Activated CD4-positive, alpha-beta T cell treated with anti-CD3 and anti-CD28 coated beads, Interleukin-2, amount 10 ng/mL, durations not matched to agents 24 days and 14 days (primary cell): ENCODE measurements around the gene CACNA1D. TPM values are rescaled to one million over a fixed set of nuclear protein-coding genes. Genes with fewer than 3 reads are reported as not detected.

Experiments used
- DNase-seq: peaks from one replicate; pipeline ENCODE4 v3.0.0; 2022
- H3K27ac Mint-ChIP-seq: one replicate; pipeline ENCODE4 v1.8.0; 2022; ENCODE audit warnings: mild to moderate bottlenecking, mixed read lengths
- H3K27me3 Mint-ChIP-seq: one replicate; pipeline ENCODE4 v1.8.0; 2022; ENCODE audit warnings: mixed read lengths
- H3K36me3 Mint-ChIP-seq: one replicate; pipeline ENCODE4 v1.8.0; 2022; ENCODE audit warnings: low read depth, mild to moderate bottlenecking, mixed read lengths
- H3K4me1 Mint-ChIP-seq: one replicate; pipeline ENCODE4 v1.8.0; 2021; ENCODE audit warnings: mixed read lengths
- H3K4me3 Mint-ChIP-seq: one replicate; pipeline ENCODE4 v1.8.0; 2022; ENCODE audit warnings: mild to moderate bottlenecking, moderate library complexity, mixed read lengths
- H3K9me3 Mint-ChIP-seq: one replicate; pipeline ENCODE4 v1.8.0; 2021; ENCODE audit warnings: mixed read lengths
- intact Hi-C: fragments of 100-400 bp; cut with micrococcal nuclease; formaldehyde crosslinking; loops from one replicate; pipeline ENCODE4 v1.15.1; 2023
- total RNA-seq: library from RNA; stranded (reverse); gene quantifications from 2 replicates; pipeline ENCODE4 v1.2.3, GENCODE V29; 2022

The CACNA1D gene
- total RNA-seq, 1 donor from 2014 or later: 0.77 TPM

- Mint-ChIP-seq H3K9me3 (no peaks in the 10 kb centered on the region), H3K4me3 (no peak overlapping the region), H3K36me3 (no peaks in the 10 kb centered on the region), H3K4me1 (no peaks in the 10 kb centered on the region), H3K27ac (no peak overlapping the region), H3K27me3 (peaks cover 7% of the 10 kb centered on the region)
- DNase-seq: no peak
- intact Hi-C loops: no loop called here
Observed at GRCh38 chr3:53780171-53780570, 285.8 kb downstream of the CACNA1D start.

GRCh38 chr3:53780806-53781205 is 286.4 kb downstream of the CACNA1D start:
- Mint-ChIP-seq H3K27me3 (peaks cover 7% of the 10 kb centered on the region), H3K4me1 (no peaks in the 10 kb centered on the region), H3K4me3 (no peak overlapping the region), H3K27ac (no peak overlapping the region), H3K9me3 (no peaks in the 10 kb centered on the region), H3K36me3 (no peaks in the 10 kb centered on the region)
- intact Hi-C loops: no loop called here
- no peak for DNase-seq

- intact Hi-C loops: no loop called here
- H3K27ac Mint-ChIP-seq: no peak overlapping the region
- no peaks in the 10 kb centered on the region for H3K4me1 Mint-ChIP-seq
- DNase-seq: no peak
- H3K27me3 Mint-ChIP-seq: peaks cover 3% of the 10 kb centered on the region
- no peaks in the 10 kb centered on the region for H3K36me3 Mint-ChIP-seq
- H3K9me3 Mint-ChIP-seq: no peaks in the 10 kb centered on the region
- no peak overlapping the region for H3K4me3 Mint-ChIP-seq
Observed at GRCh38 chr3:53787016-53787415, 292.6 kb downstream of the CACNA1D start.

GRCh38 chr3:53788038-53788437 is 293.6 kb downstream of the CACNA1D start:
- DNase-seq: no peak
- Mint-ChIP-seq H3K4me1 (no peaks in the 10 kb centered on the region), H3K27me3 (peaks cover 1% of the 10 kb centered on the region), H3K36me3 (no peaks in the 10 kb centered on the region), H3K27ac (no peak overlapping the region), H3K4me3 (no peak overlapping the region), H3K9me3 (no peaks in the 10 kb centered on the region)
- intact Hi-C loops: no loop called here

- Mint-ChIP-seq H3K27ac (no peak overlapping the region), H3K9me3 (no peaks in the 10 kb centered on the region), H3K27me3 (peaks cover 2% of the 10 kb centered on the region), H3K4me1 (no peaks in the 10 kb centered on the region), H3K4me3 (no peak overlapping the region), H3K36me3 (no peaks in the 10 kb centered on the region)
- intact Hi-C loops: no loop called here
- no peak for DNase-seq
Observed at GRCh38 chr3:53789459-53789858, 295.0 kb downstream of the CACNA1D start.

- H3K27me3 Mint-ChIP-seq: peaks cover 5% of the 10 kb centered on the region
Observed at GRCh38 chr3:53790470-53790869, 296.1 kb downstream of the CACNA1D start.

GRCh38 chr3:53791317-53791716 is 296.9 kb downstream of the CACNA1D start:
- Mint-ChIP-seq H3K27ac (no peak overlapping the region), H3K9me3 (no peaks in the 10 kb centered on the region), H3K27me3 (peaks cover 8% of the 10 kb centered on the region), H3K4me3 (no peak overlapping the region), H3K36me3 (no peaks in the 10 kb centered on the region), H3K4me1 (no peaks in the 10 kb centered on the region)
- intact Hi-C loops: no loop called here
- no peak for DNase-seq

More at GRCh38 chr3:53790470-53790869, 296.1 kb downstream of the CACNA1D start:
- no peak for DNase-seq
- Mint-ChIP-seq H3K4me3 (no peak overlapping the region), H3K27ac (no peak overlapping the region), H3K36me3 (no peaks in the 10 kb centered on the region), H3K4me1 (no peaks in the 10 kb centered on the region), H3K9me3 (no peaks in the 10 kb centered on the region)
- intact Hi-C loops: no loop called here

- no peaks in the 10 kb centered on the region for H3K4me1 Mint-ChIP-seq
- H3K27me3 Mint-ChIP-seq: peaks cover 10% of the 10 kb centered on the region
- H3K36me3 Mint-ChIP-seq: no peaks in the 10 kb centered on the region
- no peak overlapping the region for H3K4me3 Mint-ChIP-seq
- H3K27ac Mint-ChIP-seq: no peak overlapping the region
- H3K9me3 Mint-ChIP-seq: no peaks in the 10 kb centered on the region
- DNase-seq: no peak
- intact Hi-C loops: no loop called here
Observed at GRCh38 chr3:53792866-53793265, 298.5 kb downstream of the CACNA1D start.

GRCh38 chr3:53794597-53794996 is 300.2 kb downstream of the CACNA1D start:
- Mint-ChIP-seq H3K27me3 (peaks cover 10% of the 10 kb centered on the region), H3K9me3 (no peaks in the 10 kb centered on the region), H3K27ac (no peak overlapping the region), H3K4me3 (no peak overlapping the region), H3K4me1 (no peaks in the 10 kb centered on the region), H3K36me3 (no peaks in the 10 kb centered on the region)
- DNase-seq: no peak
- intact Hi-C loops: no loop called here

GRCh38 chr3:53795176-53795575 is 300.8 kb downstream of the CACNA1D start:
- no peak overlapping the region for H3K4me3 Mint-ChIP-seq
- DNase-seq: no peak
- H3K27ac Mint-ChIP-seq: no peak overlapping the region
- H3K36me3 Mint-ChIP-seq: no peaks in the 10 kb centered on the region
- H3K27me3 Mint-ChIP-seq: peaks cover 10% of the 10 kb centered on the region
- intact Hi-C loops: no loop called here
- no peaks in the 10 kb centered on the region for H3K4me1 Mint-ChIP-seq
- H3K9me3 Mint-ChIP-seq: no peaks in the 10 kb centered on the region

GRCh38 chr3:53795789-53796560 is 301.6 kb downstream of the CACNA1D start:
- Mint-ChIP-seq H3K4me1 (no peaks in the 10 kb centered on the region), H3K9me3 (no peaks in the 10 kb centered on the region), H3K27me3 (peaks cover 10% of the 10 kb centered on the region), H3K4me3 (no peak overlapping the region), H3K36me3 (no peaks in the 10 kb centered on the region), H3K27ac (no peak overlapping the region)
- intact Hi-C loops: no loop called here
- no peak for DNase-seq

GRCh38 chr3:53798144-53798543 is 303.7 kb downstream of the CACNA1D start:
- H3K4me3 Mint-ChIP-seq: no peak overlapping the region
- H3K27me3 Mint-ChIP-seq: peaks cover 10% of the 10 kb centered on the region
- no peaks in the 10 kb centered on the region for H3K36me3 Mint-ChIP-seq
- no peaks in the 10 kb centered on the region for H3K4me1 Mint-ChIP-seq
- no peaks in the 10 kb centered on the region for H3K9me3 Mint-ChIP-seq
- intact Hi-C loops: no loop called here
- DNase-seq: no peak
- H3K27ac Mint-ChIP-seq: no peak overlapping the region

GRCh38 chr3:53799338-53799865 is 305.0 kb downstream of the CACNA1D start:
- Mint-ChIP-seq H3K27me3 (peaks cover 9% of the 10 kb centered on the region), H3K36me3 (no peaks in the 10 kb centered on the region), H3K27ac (no peak overlapping the region), H3K4me1 (no peaks in the 10 kb centered on the region), H3K4me3 (no peak overlapping the region), H3K9me3 (no peaks in the 10 kb centered on the region)
- intact Hi-C loops: no loop called here
- no peak for DNase-seq

- H3K9me3 Mint-ChIP-seq: no peaks in the 10 kb centered on the region
- peaks cover 6% of the 10 kb centered on the region for H3K27me3 Mint-ChIP-seq
- H3K27ac Mint-ChIP-seq: no peak overlapping the region
- no peaks in the 10 kb centered on the region for H3K36me3 Mint-ChIP-seq
- H3K4me1 Mint-ChIP-seq: no peaks in the 10 kb centered on the region
- intact Hi-C loops: no loop called here
- no peak for DNase-seq
- no peak overlapping the region for H3K4me3 Mint-ChIP-seq
Observed at GRCh38 chr3:53800041-53800906, 305.9 kb downstream of the CACNA1D start.
